HepG2 (cell line): Measurements from ENCODE around the gene PCIF1. TPM values are rescaled to one million over a fixed set of nuclear protein-coding genes. Genes with fewer than 3 reads are reported as not detected.

ENCODE experiments used
- AHR ChIP-seq: IDR thresholded peaks from 2 replicates; pipeline ENCODE4 v1.6.1; 2018; ENCODE audit warnings: missing genetic modification reagents, missing compliant biosample characterization
- CEBPG ChIP-seq: IDR thresholded peaks from 2 replicates; pipeline ENCODE4 v1.6.1; 2016
- DZIP1 ChIP-seq: sonication (generic); formaldehyde crosslinking; IDR thresholded peaks from 2 replicates; pipeline ENCODE4 v1.5.0; 2020; ENCODE audit warnings: mild to moderate bottlenecking, missing genetic modification reagents
- MBNL3 ChIP-seq: fragments of 250-450 bp; sonication (Bioruptor Pico); conservative IDR thresholded peaks from 2 replicates; pipeline ENCODE4 v1.8.0; 2022; ENCODE audit warnings: mild to moderate bottlenecking, inconsistent platforms
- THAP11 ChIP-seq: IDR thresholded peaks from 2 replicates; pipeline ENCODE4 v1.6.1; 2016; ENCODE audit warnings: missing biosample characterization, missing genetic modification reagents
- ZNF598 ChIP-seq: sonication (generic); formaldehyde crosslinking; IDR thresholded peaks from 2 replicates; pipeline ENCODE4 v1.5.1; 2020; ENCODE audit warnings: mild to moderate bottlenecking, missing genetic modification reagents, borderline replicate concordance
- polyA plus RNA-seq, 8 experiments: library from polyadenylated mRNA; depleted of rRNA in 3 of 8; stranded (reverse) in 7 of 8; unstranded in 1 of 8; fragments of >200 nt; fragmentation: Illumina TruSeq in 4 of 8; extraction: Trizol in 4 of 8; gene quantifications; 2 replicates each; pipeline versions ENCODE4 v1.2.1 to v1.2.3, GENCODE V29; 2011 to 2016; ENCODE audit warnings: low read depth in 4 of 8, missing spikeins in 1 of 8, mixed read lengths in 1 of 8; ENCODE audit not compliant: insufficient read depth in 1 of 8
- total RNA-seq, 5 experiments: library from RNA; depleted of rRNA; stranded (reverse); fragments of >200 nt; fragmentation: Illumina TruSeq; extraction: Trizol; gene quantifications; 2 replicates each; pipeline ENCODE4 v1.2.3, GENCODE V29; 2016; ENCODE audit warnings: low read depth in 1 of 5
- TF ChIP-seq, protein P1 (sequence below): sonication (generic); formaldehyde crosslinking; IDR thresholded peaks from 2 replicates; pipeline ENCODE4 v1.4.0; 2020; ENCODE audit warnings: mild to moderate bottlenecking, missing genetic modification reagents
- TF ChIP-seq, protein P2 (sequence below): sonication (generic); formaldehyde crosslinking; IDR thresholded peaks from 2 replicates; pipeline ENCODE4 v1.4.0; 2020; ENCODE audit warnings: missing genetic modification reagents, low read depth, mild to moderate bottlenecking, borderline replicate concordance
- TF ChIP-seq, protein P3 (sequence below): sonication (generic); formaldehyde crosslinking; conservative IDR thresholded peaks from 2 replicates; pipeline ENCODE4 v1.8.0; 2022; ENCODE audit warnings: mild to moderate bottlenecking, moderate library complexity, missing genetic modification reagents
- TF ChIP-seq, protein P4 (sequence below): sonication (generic); formaldehyde crosslinking; IDR thresholded peaks from 2 replicates; pipeline ENCODE4 v1.4.0; 2020; ENCODE audit warnings: missing genetic modification reagents, borderline replicate concordance

PCIF1 gene
- total and polyA plus RNA-seq, 2 of the 13 experiments (the other 11 are each of a cell fraction or from before 2014, with no cell fraction given): 20.9 to 24.4 TPM

DNA sequence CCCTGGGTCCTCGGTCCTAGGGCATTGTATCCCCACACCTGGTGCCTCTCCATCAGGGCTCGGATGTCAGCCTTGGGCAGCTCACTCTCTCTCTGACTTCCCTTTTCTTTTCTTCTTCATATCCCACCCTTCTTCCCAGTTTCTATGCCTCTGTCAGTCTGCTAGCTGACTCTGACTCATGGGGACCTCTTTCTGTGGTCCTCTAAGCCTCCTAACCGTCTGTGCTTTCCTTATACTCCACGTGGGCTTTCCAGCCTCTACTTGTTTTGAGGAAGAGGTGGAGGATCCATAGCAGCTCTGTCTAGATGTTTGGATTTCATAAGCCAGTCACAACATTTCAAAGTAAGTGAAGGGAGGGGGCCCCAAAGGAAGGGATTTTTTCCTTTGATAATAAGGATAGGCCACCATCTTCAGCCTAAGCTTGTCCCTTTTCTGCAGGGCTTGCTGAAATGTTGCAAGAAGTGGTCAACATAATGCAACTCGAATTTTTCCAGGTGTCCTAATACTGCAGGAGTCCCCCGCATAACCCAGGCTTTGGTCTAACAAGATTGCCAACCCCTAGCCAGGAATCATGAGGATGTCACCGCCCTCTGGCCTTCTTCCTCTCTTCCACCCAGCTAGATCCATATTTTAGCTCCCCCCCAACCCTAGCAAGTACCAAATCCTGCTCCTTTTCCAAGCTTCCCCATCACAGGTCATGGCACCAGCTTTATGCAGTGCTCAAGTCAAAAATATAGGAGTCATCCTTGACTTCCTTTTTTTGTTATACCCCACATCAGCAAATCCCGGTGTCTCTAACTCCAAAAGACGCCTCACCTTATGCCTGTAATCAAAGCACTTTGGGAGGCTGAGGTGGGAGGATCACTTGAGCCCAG lies 13.8 kb upstream of the PCIF1 start (continued):
- TF ChIP-seq, protein P1, sequence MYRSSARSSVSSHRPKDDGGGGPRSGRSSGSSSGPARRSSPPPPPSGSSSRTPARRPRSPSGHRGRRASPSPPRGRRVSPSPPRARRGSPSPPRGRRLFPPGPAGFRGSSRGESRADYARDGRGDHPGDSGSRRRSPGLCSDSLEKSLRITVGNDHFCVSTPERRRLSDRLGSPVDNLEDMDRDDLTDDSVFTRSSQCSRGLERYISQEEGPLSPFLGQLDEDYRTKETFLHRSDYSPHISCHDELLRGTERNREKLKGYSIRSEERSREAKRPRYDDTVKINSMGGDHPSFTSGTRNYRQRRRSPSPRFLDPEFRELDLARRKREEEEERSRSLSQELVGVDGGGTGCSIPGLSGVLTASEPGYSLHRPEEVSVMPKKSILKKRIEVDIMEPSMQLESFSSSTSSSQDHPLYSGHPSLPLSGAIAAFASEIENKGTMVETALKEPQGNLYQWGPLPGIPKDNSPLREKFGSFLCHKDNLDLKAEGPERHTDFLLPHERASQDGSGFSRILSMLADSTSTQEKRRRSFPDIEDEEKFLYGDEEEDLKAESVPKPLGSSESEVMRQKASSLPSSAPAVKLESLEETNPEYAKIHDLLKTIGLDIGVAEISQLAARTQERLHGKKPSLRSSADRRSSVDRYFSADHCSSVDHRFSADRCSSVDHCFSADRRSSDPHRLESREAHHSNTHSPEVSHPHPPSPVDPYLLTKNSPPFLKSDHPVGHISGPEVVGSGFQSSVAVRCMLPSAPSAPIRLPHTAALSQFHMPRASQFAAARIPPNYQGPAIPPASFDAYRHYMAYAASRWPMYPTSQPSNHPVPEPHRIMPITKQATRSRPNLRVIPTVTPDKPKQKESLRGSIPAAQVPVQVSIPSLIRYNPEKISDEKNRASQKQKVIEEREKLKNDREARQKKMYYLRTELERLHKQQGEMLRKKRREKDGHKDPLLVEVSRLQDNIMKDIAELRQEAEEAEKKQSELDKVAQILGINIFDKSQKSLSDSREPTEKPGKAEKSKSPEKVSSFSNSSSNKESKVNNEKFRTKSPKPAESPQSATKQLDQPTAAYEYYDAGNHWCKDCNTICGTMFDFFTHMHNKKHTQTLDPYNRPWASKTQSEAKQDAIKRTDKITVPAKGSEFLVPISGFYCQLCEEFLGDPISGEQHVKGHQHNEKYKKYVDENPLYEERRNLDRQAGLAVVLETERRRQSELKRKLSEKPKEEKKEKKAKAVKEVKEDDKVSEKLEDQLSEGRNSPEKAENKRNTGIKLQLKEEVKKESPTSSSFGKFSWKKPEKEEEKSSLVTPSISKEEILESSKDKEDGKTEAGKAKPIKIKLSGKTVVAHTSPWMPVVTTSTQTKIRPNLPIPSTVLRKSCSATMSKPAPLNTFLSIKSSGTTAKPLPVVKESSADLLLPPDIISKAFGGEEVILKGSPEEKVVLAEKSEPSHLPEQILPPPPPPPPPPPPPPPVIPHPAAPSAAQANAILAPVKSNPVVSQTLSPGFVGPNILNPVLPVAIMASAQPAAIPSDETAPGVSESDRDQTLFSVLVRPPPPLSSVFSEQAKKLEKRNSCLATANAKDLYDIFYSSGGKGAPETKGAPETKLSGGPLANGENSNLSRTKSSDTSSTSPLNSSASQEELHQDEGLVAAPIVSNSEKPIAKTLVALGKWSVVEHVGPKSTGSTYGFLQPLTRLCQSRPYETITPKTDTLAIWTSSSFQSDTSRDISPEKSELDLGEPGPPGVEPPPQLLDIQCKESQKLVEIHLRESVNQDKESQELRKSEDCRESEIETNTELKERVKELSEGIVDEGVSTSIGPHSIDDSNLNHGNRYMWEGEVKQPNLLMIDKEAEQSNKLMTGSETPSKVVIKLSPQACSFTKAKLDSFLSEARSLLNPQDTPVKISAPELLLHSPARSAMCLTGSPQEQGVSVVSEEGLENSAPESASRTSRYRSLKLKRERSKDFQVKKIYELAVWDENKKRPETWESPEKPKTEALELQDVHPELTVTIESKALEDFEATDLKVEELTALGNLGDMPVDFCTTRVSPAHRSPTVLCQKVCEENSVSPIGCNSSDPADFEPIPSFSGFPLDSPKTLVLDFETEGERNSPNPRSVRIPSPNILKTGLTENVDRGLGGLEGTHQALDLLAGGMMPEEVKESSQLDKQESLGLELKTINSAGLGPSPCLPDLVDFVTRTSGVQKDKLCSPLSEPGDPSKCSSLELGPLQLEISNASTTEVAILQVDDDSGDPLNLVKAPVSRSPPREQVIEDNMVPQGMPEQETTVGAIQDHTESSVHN (CRISPR knock-in tag): no peak
- TF ChIP-seq MBNL3 (CRISPR knock-in tag) (no peak), DZIP1 (CRISPR knock-in tag) (no peak), ZNF598 (CRISPR knock-in tag) (no peak), THAP11 (CRISPR knock-in tag) (no peak; the same call in 1 of the 2 replicates), AHR (CRISPR knock-in tag) (no peak), CEBPG (peak; percentile 70)
- TF ChIP-seq, protein P2, sequence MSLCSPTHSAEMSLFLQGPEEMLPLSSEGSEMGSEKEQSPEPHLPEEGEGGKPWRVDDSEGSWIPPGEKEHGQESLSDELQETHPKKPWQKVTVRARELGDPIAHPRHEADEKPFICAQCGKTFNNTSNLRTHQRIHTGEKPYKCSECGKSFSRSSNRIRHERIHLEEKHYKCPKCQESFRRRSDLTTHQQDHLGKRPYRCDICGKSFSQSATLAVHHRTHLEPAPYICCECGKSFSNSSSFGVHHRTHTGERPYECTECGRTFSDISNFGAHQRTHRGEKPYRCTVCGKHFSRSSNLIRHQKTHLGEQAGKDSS (CRISPR knock-in tag): 0 out of 2 replicates have a peak, but pooled peaks have one; percentile 23
- TF ChIP-seq, protein P3, sequence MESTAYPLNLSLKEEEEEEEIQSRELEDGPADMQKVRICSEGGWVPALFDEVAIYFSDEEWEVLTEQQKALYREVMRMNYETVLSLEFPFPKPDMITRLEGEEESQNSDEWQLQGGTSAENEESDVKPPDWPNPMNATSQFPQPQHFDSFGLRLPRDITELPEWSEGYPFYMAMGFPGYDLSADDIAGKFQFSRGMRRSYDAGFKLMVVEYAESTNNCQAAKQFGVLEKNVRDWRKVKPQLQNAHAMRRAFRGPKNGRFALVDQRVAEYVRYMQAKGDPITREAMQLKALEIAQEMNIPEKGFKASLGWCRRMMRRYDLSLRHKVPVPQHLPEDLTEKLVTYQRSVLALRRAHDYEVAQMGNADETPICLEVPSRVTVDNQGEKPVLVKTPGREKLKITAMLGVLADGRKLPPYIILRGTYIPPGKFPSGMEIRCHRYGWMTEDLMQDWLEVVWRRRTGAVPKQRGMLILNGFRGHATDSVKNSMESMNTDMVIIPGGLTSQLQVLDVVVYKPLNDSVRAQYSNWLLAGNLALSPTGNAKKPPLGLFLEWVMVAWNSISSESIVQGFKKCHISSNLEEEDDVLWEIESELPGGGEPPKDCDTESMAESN (CRISPR knock-in tag): no peak
- TF ChIP-seq, protein P4, sequence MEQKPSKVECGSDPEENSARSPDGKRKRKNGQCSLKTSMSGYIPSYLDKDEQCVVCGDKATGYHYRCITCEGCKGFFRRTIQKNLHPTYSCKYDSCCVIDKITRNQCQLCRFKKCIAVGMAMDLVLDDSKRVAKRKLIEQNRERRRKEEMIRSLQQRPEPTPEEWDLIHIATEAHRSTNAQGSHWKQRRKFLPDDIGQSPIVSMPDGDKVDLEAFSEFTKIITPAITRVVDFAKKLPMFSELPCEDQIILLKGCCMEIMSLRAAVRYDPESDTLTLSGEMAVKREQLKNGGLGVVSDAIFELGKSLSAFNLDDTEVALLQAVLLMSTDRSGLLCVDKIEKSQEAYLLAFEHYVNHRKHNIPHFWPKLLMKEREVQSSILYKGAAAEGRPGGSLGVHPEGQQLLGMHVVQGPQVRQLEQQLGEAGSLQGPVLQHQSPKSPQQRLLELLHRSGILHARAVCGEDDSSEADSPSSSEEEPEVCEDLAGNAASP (CRISPR knock-in tag): no peak
